ENCODE results near the gene DLAT. TPM values are rescaled to one million over a fixed set of nuclear protein-coding genes. Genes with fewer than 3 reads are reported as not detected.

Gene DLAT
- total and polyA plus RNA-seq, 2 experiments from 2014 or later, result 31.8 to 66.5 TPM

Small RNAs within 50 kb of the gene (small RNA-seq; reads per million reads assigned to genes)
- gene AP000907.3 (ENCODE audit: low replicate concordance) (not detected), gene RNU6-893P (ENCODE audit: low replicate concordance) (not detected)

Other genes with a start within 250 kb of the DLAT start
- gene ALG9, start 153.8 kb upstream of the DLAT start, total RNA-seq (2014; rRNA removed; shearing (Covaris generic)), result 20.2 and 31.1 TPM in 2 replicates
- 24.8 and 25.4 TPM in 2 replicates for gene ALG9, start 153.8 kb upstream of the DLAT start, polyA plus RNA-seq (2016; fragmentation: Nextera tagmentation; extraction: Ambion mirVana)
- 2.4 and 3.0 TPM in 2 replicates for gene FDXACB1, start 146.2 kb upstream of the DLAT start, total RNA-seq (2014; rRNA removed; shearing (Covaris generic))
- 1.6 TPM in 2 replicates for gene FDXACB1, start 146.2 kb upstream of the DLAT start, polyA plus RNA-seq (2016; fragmentation: Nextera tagmentation; extraction: Ambion mirVana)
- gene CFAP68, start 145.9 kb upstream of the DLAT start, total RNA-seq (2014; rRNA removed; shearing (Covaris generic)), result 9.9 and 15.8 TPM in 2 replicates
- 52.8 and 55.8 TPM in 2 replicates for gene CFAP68, start 145.9 kb upstream of the DLAT start, polyA plus RNA-seq (2016; fragmentation: Nextera tagmentation; extraction: Ambion mirVana)
- gene CRYAB, start 113.6 kb upstream of the DLAT start, total RNA-seq (2014; rRNA removed; shearing (Covaris generic)), result 6.1 and 6.8 TPM in 2 replicates
- gene CRYAB, start 113.6 kb upstream of the DLAT start, polyA plus RNA-seq (2016; fragmentation: Nextera tagmentation; extraction: Ambion mirVana), result 8.4 and 9.6 TPM in 2 replicates
- 1.0 and 3.5 TPM in 2 replicates for gene HSPB2, start 112.7 kb upstream of the DLAT start, total RNA-seq (2014; rRNA removed; shearing (Covaris generic))
- gene HSPB2, start 112.7 kb upstream of the DLAT start, polyA plus RNA-seq (2016; fragmentation: Nextera tagmentation; extraction: Ambion mirVana), result 2.2 and 2.6 TPM in 2 replicates
- gene C11orf52, start 106.5 kb upstream of the DLAT start, total RNA-seq (2014; rRNA removed; shearing (Covaris generic)), result 1.0 TPM in 1 of 2 replicates, not detected in the other
- gene C11orf52, start 106.5 kb upstream of the DLAT start, polyA plus RNA-seq (2016; fragmentation: Nextera tagmentation; extraction: Ambion mirVana), result 4.1 and 4.7 TPM in 2 replicates
- gene DIXDC1, start 88.1 kb upstream of the DLAT start, total RNA-seq (2014; rRNA removed; shearing (Covaris generic)), result 17.2 and 18.1 TPM in 2 replicates
- gene DIXDC1, start 88.1 kb upstream of the DLAT start, polyA plus RNA-seq (2016; fragmentation: Nextera tagmentation; extraction: Ambion mirVana), result 9.4 and 9.6 TPM in 2 replicates
- 0.16 and 0.80 TPM in 2 replicates for gene PIH1D2, start 48.6 kb downstream of the DLAT start, total RNA-seq (2014; rRNA removed; shearing (Covaris generic))
- 0.89 and 1.4 TPM in 2 replicates for gene PIH1D2, start 48.6 kb downstream of the DLAT start, polyA plus RNA-seq (2016; fragmentation: Nextera tagmentation; extraction: Ambion mirVana)
- gene NKAPD1, start 48.9 kb downstream of the DLAT start, total RNA-seq (2014; rRNA removed; shearing (Covaris generic)), result 14.6 and 18.5 TPM in 2 replicates
- gene NKAPD1, start 48.9 kb downstream of the DLAT start, polyA plus RNA-seq (2016; fragmentation: Nextera tagmentation; extraction: Ambion mirVana), result 36.3 and 40.6 TPM in 2 replicates
- 52.4 and 53.9 TPM in 2 replicates for gene TIMM8B, start 61.3 kb downstream of the DLAT start, total RNA-seq (2014; rRNA removed; shearing (Covaris generic))
- 251 and 281 TPM in 2 replicates for gene TIMM8B, start 61.3 kb downstream of the DLAT start, polyA plus RNA-seq (2016; fragmentation: Nextera tagmentation; extraction: Ambion mirVana)
- gene SDHD, start 61.5 kb downstream of the DLAT start, total RNA-seq (2014; rRNA removed; shearing (Covaris generic)), result 127 and 157 TPM in 2 replicates
- gene SDHD, start 61.5 kb downstream of the DLAT start, polyA plus RNA-seq (2016; fragmentation: Nextera tagmentation; extraction: Ambion mirVana), result 149 and 163 TPM in 2 replicates
- 0.28 and 3.5 TPM in 2 replicates for gene IL18, start 138.7 kb downstream of the DLAT start, total RNA-seq (2014; rRNA removed; shearing (Covaris generic))
- gene IL18, start 138.7 kb downstream of the DLAT start, polyA plus RNA-seq (2016; fragmentation: Nextera tagmentation; extraction: Ambion mirVana), result 1.7 and 1.8 TPM in 2 replicates
- gene TEX12, start 142.0 kb downstream of the DLAT start, total RNA-seq (2014; rRNA removed; shearing (Covaris generic)), result 0.35 TPM in 1 of 2 replicates, not detected in the other
- gene TEX12, start 142.0 kb downstream of the DLAT start, polyA plus RNA-seq (2016; fragmentation: Nextera tagmentation; extraction: Ambion mirVana), result 1.1 TPM in 1 of 2 replicates, not detected in the other
- gene BCO2, start 150.1 kb downstream of the DLAT start, total RNA-seq (2014; rRNA removed; shearing (Covaris generic)), result 0.63 and 1.4 TPM in 2 replicates
- 0.59 and 1.1 TPM in 2 replicates for gene BCO2, start 150.1 kb downstream of the DLAT start, polyA plus RNA-seq (2016; fragmentation: Nextera tagmentation; extraction: Ambion mirVana)
- gene PTS, start 201.0 kb downstream of the DLAT start, total RNA-seq (2014; rRNA removed; shearing (Covaris generic)), result 19.9 and 29.1 TPM in 2 replicates
- gene PTS, start 201.0 kb downstream of the DLAT start, polyA plus RNA-seq (2016; fragmentation: Nextera tagmentation; extraction: Ambion mirVana), result 85.5 and 103 TPM in 2 replicates
- gene PLET1, start 235.5 kb downstream of the DLAT start, total RNA-seq (2014; rRNA removed; shearing (Covaris generic)), result not detected in 2 replicates
- not detected in 2 replicates for gene PLET1, start 235.5 kb downstream of the DLAT start, polyA plus RNA-seq (2016; fragmentation: Nextera tagmentation; extraction: Ambion mirVana)